Measurements from ENCODE around the gene LRBA.

Gene LRBA

DNA sequence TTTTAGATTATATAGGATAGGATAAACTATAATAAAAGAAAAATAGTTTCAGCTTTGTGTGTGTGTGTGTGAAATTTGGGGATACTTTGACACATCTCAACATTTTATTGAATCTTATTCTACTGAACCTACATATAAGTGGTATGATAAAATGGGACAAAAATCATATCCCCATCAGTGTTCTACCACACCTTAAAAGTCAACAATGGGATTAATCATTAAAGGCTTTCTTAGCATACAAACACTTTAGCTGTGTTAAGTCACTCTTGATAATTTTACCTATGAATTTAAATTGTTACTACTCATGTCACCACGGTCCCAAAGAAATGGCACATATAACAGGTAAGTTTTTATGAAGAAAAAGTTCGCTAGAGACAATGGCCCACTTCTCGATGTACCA lies 37.7 kb upstream of the LRBA start:
- no peak overlapping the region for H3K4me3 ChIP-seq (ENCODE audit: low read depth, low read length, poor library complexity, severe bottlenecking)
- no peak overlapping the region for H3K27ac ChIP-seq (ENCODE audit: low read depth, low read length, poor library complexity, severe bottlenecking)
- no peaks in the 10 kb centered on the region for H3K79me2 ChIP-seq (ENCODE audit: insufficient read depth, low read length)
- no peak overlapping the region for H3K4me2 ChIP-seq (ENCODE audit: low read length)
- no peaks in the 10 kb centered on the region for H3F3A ChIP-seq (ENCODE audit: insufficient read depth, low read length)
- no peak overlapping the region for H2AFZ ChIP-seq (ENCODE audit: low read length)
- H3K9ac ChIP-seq (ENCODE audit: low read length): no peak overlapping the region
- H3K4me1 ChIP-seq (ENCODE audit: insufficient read depth, low read length, severe bottlenecking): no peaks in the 10 kb centered on the region
- H3K36me3 ChIP-seq (ENCODE audit: insufficient read depth, low read length): no peaks in the 10 kb centered on the region
- no peak for TF ChIP-seq EZH2 (IDR thresholded peaks at IDR 0.05; ENCODE audit: borderline replicate concordance, low read length)
- TF ChIP-seq CTCF (IDR thresholded peaks at IDR 0.05; ENCODE audit: low read length): no peak
- H3K27me3 ChIP-seq (ENCODE audit: insufficient read depth, low read length): no peaks in the 10 kb centered on the region
- H4K20me1 ChIP-seq (ENCODE audit: insufficient read depth, low read length): no peaks in the 10 kb centered on the region
- H3K9me3 ChIP-seq (ENCODE audit: low read length): no peaks in the 10 kb centered on the region
- no peaks in the 10 kb centered on the region for H3K9me2 ChIP-seq (ENCODE audit: low read depth, low read length)

GRCh38 chr4:151049430-151049884 lies 34.4 kb upstream of the LRBA start:
- H3K4me2 ChIP-seq (ENCODE audit: low read length): no peak overlapping the region
- no peak overlapping the region for H3K27ac ChIP-seq (ENCODE audit: low read depth, low read length, poor library complexity, severe bottlenecking)
- no peaks in the 10 kb centered on the region for H3K9me3 ChIP-seq (ENCODE audit: low read length)
- no peaks in the 10 kb centered on the region for H3K79me2 ChIP-seq (ENCODE audit: insufficient read depth, low read length)
- no peaks in the 10 kb centered on the region for H3K4me1 ChIP-seq (ENCODE audit: insufficient read depth, low read length, severe bottlenecking)
- no peak overlapping the region for H3K9ac ChIP-seq (ENCODE audit: low read length)
- no peak for TF ChIP-seq EZH2 (IDR thresholded peaks at IDR 0.05; ENCODE audit: borderline replicate concordance, low read length)
- TF ChIP-seq CTCF (IDR thresholded peaks at IDR 0.05; ENCODE audit: low read length): no peak
- H3K9me2 ChIP-seq (ENCODE audit: low read depth, low read length): no peaks in the 10 kb centered on the region
- no peaks in the 10 kb centered on the region for H3F3A ChIP-seq (ENCODE audit: insufficient read depth, low read length)
- no peak overlapping the region for H3K4me3 ChIP-seq (ENCODE audit: low read depth, low read length, poor library complexity, severe bottlenecking)
- H3K36me3 ChIP-seq (ENCODE audit: insufficient read depth, low read length): no peaks in the 10 kb centered on the region
- no peaks in the 10 kb centered on the region for H3K27me3 ChIP-seq (ENCODE audit: insufficient read depth, low read length)
- no peaks in the 10 kb centered on the region for H4K20me1 ChIP-seq (ENCODE audit: insufficient read depth, low read length)
- H2AFZ ChIP-seq (ENCODE audit: low read length): no peak overlapping the region

DNA sequence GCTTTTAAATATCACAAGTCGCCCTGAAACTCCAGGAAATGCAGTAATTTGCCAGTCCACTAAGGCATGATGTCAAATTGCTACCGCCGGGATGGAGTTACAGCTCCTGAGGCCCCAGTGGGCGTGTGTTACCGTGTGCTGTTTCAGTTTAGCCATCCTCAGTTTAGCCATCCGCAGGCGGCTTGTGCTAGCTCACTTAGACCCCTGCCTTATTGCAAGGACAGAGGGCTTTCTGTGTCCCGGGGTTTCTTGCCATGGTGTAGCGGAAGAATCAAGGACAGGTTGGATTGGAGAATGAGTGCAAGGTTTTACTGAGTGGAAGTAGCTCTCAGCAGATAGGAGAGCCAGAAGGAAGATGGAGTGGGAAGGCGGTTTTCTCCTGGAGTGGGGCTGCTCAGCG lies 33.8 kb upstream of the LRBA start:
- H3K4me1 ChIP-seq (ENCODE audit: insufficient read depth, low read length, severe bottlenecking): no peaks in the 10 kb centered on the region
- H3K9me2 ChIP-seq (ENCODE audit: low read depth, low read length): no peaks in the 10 kb centered on the region
- no peak overlapping the region for H2AFZ ChIP-seq (ENCODE audit: low read length)
- no peaks in the 10 kb centered on the region for H3F3A ChIP-seq (ENCODE audit: insufficient read depth, low read length)
- H3K79me2 ChIP-seq (ENCODE audit: insufficient read depth, low read length): no peaks in the 10 kb centered on the region
- no peaks in the 10 kb centered on the region for H3K9me3 ChIP-seq (ENCODE audit: low read length)
- no peak overlapping the region for H3K4me2 ChIP-seq (ENCODE audit: low read length)
- no peak for TF ChIP-seq EZH2 (IDR thresholded peaks at IDR 0.05; ENCODE audit: borderline replicate concordance, low read length)
- no peak for TF ChIP-seq CTCF (IDR thresholded peaks at IDR 0.05; ENCODE audit: low read length)
- H4K20me1 ChIP-seq (ENCODE audit: insufficient read depth, low read length): no peaks in the 10 kb centered on the region
- no peaks in the 10 kb centered on the region for H3K27me3 ChIP-seq (ENCODE audit: insufficient read depth, low read length)
- no peaks in the 10 kb centered on the region for H3K36me3 ChIP-seq (ENCODE audit: insufficient read depth, low read length)
- H3K4me3 ChIP-seq (ENCODE audit: low read depth, low read length, poor library complexity, severe bottlenecking): no peak overlapping the region
- no peak overlapping the region for H3K9ac ChIP-seq (ENCODE audit: low read length)
- H3K27ac ChIP-seq (ENCODE audit: low read depth, low read length, poor library complexity, severe bottlenecking): no peak overlapping the region

All from OCI-LY1 (cell line).